Smooth muscle cell of the brain vasculature (primary cell): ENCODE results near the gene HAGHL.

Source experiments
- DNase-seq: peaks from one replicate; pipeline ENCODE4 v3.0.0-alpha.2; 2012; ENCODE audit warnings: low read depth, low spot score

The HAGHL gene

DNA sequence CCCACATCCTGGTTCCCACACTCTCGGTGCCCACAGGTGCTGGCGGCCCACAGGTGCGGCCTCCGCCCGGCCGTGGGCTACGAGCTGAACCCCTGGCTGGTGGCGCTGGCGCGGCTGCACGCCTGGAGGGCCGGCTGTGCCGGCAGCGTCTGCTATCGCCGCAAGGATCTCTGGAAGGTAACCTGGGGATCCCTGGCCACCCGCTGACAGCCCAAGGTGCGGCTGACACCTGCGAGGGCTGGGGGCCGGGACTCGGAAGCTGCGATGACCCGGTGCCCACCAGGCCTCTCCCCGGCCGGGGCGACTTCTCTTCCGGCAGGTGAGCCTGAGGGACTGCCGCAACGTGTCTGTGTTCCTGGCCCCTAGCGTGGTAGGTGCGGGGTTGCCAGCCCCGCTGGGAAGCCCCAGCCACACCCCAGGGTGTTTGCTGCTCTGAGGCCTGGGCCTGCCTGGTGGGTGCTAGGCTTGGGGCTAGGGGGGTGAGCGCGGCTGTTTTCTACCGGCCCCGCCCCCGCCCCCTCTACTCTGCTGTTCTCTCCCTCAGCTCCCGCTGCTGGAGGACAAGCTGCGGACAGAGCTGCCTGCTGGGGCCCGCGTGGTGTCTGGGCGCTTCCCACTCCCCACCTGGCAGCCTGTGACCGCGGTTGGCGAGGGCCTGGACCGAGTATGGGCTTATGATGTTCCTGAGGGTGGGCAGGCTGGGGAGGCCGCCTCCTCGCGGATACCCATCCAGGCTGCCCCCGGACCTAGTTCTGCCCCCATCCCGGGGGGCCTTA, 5.0 kb upstream of the HAGHL start:
- no peak for DNase-seq

DNA sequence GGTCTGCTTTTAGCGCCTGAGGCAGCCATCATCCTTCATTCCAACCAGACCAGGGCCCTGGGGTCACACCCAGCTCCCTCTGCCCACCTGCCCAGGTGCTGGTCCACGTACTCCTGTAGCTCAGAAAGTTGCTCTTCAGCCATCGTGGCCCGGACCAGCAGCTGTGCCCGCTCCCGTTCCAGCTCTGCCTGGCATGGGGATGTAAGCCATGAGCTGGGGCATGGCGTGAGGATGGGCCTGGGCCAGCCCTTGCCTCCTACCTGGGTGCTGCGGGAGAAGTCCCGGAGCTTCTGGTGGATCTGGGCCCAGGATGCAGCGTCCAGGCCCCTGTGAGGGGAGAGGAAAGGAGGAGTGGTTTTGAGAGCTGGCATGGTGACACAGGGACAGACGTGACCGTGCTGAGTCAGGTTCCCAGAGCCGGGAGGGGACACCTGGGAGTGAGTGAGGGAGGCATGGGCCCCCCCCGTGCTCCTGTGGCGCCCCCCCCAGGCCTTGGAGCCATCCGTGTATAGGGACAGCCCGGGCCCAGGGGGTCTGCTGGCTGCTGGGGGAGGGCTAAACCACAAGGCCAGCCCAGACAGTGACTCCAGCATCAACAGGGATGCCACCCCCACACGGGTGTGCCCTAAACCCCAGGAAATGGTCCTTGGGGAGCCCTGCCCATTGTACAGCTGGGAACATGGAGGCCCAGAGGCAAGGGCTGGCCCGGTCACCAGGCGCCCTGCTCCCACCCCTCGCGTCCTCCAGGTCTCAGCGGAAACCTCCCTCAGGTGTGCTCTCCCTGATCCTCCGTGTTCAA, 3.9 kb upstream of the HAGHL start:
- no peak for DNase-seq

DNA sequence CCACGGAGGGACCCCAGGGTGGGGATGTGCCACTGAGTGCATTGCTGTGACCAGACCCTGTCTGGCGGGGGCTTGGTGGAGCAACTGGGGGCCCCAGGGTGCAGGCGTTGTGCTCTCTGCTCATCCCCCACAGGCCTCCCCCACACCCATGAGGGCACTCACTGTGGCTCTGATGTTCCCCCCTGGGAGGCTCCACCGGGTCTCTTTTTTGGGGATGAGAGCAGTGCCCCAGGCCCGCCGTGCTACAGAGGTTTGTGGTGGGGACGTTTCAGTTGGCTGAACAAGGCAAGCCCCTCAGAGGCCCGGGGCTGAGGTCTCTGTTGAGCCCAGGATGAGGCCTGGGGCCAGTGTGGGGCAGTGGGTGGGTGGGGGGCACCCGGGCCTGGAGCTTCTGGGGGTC, 3.2 kb upstream of the HAGHL start:
- DNase-seq = no peak

DNA sequence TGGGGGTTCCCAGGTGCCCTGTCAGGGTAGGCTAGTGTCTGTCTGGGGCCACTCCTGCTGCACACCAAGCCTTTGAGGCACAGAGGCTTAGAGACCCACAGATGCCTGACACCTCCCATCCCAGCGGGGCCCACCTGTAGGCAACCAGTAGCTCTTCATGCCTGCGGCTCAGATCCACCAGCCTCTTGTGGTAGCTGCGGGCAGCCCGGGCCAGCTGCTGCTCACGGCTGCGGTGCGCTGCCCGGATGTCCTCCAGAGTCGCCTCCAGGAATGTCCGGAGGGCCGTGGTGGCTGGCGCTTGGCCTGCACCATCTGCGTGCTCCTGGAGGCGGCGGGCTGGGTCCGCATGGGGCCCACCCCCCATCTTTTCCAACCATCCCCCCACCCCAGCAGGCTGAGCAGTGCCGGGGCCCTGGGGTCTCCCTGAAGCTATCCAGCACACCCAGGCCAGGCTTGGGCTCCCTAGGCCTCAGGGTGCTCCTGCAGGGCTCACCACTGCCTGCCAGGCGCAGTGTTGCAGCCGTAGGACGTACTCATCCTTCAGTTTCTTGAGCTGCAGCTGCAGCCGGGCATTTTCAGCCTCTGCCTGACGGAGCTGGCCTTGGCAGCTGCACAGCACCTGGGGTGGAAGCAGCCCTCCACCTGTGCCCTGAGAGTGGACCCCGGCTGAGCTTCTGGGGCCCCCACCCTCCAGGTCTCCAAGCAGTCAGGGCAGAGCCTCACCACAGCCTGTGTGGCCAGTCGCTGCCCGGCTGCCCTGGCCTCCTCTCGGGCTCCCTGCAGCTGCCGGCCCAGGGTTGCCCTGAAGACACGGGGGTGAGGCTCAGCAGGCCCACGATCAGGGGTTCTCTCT, 2.5 kb upstream of the HAGHL start:
- DNase-seq = no peak

DNA sequence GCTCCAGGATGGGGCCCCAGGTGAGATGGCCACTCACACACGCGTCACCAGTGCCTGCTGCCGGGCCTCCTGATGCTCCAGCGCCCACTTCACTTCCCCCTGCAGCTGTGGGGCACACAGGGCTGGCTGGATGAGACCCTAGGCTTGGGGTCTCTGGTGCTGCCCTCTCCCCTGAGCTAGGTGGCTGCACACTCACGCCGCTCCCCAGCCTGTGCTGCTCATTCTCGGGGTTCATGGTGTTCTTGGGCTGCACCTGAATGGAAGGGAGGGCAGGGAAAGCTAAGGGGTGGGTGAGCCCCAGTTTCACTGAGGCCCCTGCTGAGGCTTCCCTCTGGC, 1.9 kb upstream of the HAGHL start:
- DNase-seq = no peak

DNA sequence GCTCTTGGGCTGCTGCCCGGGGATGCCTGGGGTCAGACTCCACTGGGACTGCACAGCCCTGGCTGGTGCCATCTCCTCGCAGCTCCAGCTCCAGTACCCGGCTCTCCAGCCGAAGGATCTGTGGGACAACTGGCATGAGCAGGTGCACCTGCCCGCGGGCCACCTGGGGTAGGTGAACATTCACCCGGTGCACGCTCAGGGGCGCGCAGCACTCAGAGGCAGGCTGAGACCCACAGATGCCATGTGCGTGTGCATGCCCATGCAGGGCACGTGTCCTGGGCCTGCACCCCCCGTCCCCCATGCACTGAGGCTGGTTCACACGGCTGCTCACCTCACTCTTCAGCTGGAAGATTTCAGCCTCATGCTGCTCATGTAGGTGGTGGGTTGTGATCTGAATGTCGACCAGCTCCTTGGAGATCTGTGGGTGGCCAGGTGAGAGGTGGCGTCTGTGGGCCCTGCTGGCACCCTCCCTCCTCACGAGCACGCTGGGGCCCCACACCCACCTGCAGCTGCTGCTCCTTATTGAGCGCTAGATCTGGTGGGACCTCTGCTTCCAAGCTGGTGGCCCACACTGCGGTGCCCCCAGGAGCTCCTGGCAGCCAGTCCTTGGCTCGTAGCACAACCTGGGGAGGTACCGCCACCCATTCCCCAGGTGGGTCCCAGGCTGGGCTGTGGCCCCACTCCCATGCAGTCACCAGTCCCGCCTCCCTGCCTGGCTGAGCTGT, 1.3 kb upstream of the HAGHL start:
- DNase-seq = no peak

DNA sequence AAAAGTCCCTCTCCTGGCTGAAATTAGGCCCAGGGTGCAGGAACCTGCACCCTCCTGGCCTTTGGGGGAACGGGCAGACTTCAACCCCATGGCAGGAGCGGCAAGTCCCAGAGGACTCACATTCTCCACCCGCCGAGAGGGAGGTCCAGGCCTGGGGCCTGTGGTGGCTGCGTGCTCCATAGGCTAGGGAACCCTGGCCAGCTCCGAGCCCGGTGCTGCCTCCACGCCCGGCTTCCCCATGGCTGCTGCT, 793 bp upstream of the HAGHL start:
- no peak for DNase-seq

DNA sequence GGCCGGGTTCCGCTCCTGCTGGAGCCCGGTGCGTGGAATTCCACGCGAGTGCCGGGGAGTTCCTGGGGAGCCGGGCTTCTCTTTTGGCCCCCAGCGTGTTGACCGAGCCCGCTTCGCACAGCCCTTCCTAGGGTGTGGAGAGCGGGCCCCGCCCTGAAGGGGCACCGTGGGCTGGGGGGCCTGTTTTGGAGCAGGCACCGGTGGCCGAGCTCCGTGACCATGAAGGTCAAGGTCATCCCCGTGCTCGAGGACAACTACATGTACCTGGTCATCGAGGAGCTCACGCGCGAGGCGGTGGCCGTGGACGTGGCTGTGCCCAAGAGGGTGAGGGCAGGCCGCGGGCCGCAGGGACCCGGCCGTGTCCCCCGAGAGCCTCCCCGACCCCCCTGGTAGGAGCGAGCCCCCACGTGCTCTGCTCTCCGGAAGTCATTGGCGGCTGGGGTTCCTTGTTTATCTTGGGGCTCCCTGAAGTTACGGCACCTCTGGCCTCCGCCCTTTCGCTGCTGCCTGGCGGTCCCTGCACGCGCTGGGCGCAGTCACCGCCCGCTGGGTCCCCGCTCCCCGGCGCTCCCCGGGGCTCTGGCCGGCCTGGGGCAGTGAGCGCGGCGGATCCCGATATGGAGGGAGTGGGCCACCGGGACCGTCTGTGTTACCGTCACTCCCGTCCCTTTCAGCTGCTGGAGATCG, 528 bp downstream of the HAGHL start:
- DNase-seq = no peak

DNA sequence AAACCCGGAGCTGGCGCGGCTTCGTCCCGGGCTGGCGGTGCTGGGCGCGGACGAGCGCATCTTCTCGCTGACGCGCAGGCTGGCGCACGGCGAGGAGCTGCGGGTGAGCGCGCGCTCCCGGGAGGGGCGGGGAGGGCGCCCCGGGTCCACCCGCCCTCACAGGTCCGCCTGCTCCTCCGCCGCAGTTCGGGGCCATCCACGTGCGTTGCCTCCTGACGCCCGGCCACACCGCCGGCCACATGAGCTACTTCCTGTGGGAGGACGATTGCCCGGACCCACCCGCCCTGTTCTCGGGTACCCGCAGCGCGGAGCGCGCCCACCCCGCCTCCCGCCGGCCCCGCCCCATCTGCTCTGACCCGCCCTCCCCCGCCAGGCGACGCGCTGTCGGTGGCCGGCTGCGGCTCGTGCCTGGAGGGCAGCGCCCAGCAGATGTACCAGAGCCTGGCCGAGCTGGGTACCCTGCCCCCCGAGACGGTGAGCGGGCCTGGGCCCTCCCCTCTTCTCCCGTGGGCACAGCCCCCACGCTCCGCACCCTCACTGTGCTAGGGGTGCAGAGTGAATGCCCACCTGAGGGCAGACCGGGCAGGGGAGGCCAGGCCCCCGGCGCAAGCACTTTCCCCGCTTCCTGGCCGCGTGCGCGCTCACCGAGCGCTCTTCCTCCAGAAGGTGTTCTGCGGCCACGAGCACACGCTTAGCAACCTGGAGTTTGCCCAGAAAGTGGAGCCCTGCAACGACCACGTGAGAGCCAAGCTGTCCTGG, 1.4 kb downstream of the HAGHL start:
- no peak for DNase-seq

DNA sequence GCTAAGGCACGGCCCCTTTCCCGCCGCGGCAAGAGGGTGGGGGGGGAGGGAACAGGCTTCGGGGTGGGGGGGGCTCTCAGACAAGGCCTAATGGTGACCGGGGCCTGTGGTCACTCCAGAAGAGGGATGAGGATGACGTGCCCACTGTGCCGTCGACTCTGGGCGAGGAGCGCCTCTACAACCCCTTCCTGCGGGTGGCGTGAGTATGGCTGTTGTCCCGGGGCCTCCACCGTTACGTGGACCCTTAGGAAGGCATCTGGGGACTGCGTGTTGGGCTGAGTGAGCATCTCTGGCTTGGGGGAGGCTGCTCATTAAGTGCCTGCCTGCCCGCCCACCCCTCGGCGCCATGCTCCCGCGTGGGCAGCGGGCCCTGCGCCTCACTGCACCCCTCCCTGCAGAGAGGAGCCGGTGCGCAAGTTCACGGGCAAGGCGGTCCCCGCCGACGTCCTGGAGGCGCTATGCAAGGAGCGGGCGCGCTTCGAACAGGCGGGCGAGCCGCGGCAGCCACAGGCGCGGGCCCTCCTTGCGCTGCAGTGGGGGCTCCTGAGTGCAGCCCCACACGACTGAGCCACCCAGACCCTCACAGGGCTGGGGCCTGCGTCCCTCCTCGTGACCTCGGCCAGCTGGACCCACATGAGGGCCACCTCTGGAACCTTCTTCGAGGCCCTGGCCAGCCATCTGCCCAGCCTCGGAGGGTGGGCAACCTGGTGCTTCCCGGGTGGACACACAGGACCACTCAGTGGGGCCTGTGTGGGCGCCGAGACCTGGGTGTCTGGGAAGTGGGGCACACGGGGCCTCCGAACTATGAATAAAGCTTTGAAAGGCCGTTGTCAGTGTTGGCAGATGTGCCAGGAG, 2.2 kb downstream of the HAGHL start:
- no peak for DNase-seq

DNA sequence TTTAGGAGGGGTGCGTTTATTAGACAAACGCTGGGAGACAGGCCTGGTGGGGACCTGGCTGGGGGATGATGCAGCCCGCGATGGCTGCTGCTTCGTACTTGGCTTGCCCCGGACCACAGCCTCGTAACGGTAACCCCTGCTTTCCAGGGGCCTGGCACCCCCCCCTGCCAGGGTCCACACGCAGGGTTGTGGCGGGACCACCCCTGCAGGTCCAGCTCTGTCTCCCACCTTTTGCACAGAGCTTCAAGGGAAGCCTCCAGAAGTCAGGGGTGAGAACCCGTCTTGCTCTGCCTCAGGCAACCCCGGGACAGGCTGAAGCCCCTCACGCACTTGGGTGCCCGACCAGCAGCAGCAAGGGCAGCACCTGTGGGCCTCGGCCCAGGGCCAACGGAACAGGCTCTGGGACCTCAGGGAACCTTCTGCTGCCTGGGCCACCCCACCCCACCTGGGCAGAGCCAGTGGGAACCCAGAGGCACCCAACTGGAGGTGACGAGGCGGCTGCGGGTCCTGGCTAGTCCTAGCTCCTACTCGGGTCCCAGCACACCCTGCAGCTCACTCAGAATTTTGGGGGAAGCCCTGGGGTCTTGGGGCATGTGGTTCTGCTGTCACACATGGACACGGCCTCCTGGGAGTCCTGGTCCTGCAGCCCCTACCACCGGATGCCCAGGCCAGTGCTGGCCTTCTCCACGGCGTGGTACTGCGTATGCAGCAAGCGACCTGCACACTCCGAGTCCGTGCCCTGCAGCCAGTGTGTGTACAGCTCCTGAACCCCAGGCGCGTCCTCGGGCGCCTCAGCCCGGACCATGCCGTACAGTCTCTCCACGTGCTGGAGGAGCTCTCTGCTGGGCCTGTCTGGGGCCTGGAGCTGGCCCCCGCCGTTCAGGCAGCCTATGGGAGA, 3.1 kb downstream of the HAGHL start:
- no peak for DNase-seq

DNA sequence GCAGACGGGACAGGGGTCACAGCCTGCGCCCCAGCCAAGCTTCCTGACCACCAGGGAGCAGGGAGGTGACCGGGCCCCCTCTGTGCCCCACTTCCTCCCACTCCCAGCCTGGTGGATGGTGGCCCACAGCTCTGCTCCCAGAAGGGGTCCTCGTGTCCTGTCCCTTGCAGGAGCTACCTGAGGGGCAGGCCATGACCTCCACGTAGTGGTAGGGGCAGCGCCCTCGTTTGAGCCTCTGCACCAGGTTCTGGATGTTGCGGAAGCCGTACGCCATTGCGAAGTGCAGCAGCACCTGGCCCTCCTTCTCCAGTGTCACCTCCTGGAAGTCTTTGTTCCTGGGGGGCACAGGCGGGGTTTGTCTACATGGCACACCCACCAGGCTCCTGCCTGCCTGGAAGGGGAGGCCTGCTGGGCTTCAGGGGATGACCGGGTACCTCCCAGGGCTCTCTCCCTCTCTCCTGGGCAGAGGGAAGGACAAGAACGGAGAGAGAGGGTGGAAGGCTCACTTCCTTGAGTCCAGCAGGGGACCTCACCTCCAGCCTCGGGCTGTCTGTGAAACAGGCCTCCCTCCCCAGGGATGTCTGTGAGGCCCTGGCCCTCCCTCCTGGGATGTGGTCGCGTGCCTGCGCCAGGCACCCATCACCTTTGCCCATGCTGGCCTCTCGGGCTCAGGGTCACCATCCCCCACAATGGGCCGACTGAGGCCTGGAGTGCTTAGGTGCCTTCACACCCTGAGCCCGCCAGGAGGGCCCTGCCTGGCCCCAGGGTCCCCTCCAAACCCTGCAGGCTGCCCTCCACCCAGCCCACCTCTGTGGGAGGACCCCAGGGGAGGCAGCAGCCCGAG, 4.0 kb downstream of the HAGHL start:
- no peak for DNase-seq

DNA sequence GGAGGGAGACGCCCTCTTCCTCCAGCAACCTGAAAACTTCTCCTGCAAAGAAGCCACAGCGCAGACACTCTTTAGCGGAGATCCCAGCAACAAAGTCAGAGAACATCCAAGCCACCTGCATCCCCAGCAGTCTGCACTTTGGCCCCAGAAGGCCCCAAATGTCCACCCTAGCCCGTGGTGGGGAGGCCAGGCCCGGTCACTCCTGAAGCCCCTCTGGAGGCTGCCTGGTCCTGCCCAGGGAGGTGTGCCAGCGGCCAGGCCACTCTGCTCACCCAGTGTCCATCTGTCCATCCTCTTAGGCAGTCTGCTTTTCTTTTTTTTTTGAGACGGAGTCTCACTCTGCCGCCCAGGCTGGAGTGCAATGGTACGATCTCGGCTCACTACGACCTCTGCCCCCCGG, 5.4 kb downstream of the HAGHL start:
- no peak for DNase-seq

DNA sequence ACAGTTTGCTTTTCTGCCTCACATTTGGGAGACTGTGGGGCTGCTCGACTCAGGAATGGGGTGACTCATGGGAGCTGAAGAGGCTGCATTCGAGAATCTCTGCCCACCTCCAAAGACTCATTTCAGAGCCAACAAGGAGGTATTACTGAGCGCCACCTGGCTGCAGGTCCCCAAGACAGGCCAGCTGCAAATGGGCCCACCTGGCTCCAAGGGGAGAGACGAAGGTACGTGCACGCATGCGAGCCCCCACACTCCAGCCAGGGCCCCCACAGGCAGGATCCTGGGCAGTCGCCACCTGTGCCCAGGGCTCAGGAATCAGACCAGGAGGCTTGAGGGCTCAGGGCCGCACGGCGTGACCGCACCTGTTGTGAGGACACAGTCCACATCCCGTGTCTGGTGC, 6.0 kb downstream of the HAGHL start:
- DNase-seq = no peak

DNA sequence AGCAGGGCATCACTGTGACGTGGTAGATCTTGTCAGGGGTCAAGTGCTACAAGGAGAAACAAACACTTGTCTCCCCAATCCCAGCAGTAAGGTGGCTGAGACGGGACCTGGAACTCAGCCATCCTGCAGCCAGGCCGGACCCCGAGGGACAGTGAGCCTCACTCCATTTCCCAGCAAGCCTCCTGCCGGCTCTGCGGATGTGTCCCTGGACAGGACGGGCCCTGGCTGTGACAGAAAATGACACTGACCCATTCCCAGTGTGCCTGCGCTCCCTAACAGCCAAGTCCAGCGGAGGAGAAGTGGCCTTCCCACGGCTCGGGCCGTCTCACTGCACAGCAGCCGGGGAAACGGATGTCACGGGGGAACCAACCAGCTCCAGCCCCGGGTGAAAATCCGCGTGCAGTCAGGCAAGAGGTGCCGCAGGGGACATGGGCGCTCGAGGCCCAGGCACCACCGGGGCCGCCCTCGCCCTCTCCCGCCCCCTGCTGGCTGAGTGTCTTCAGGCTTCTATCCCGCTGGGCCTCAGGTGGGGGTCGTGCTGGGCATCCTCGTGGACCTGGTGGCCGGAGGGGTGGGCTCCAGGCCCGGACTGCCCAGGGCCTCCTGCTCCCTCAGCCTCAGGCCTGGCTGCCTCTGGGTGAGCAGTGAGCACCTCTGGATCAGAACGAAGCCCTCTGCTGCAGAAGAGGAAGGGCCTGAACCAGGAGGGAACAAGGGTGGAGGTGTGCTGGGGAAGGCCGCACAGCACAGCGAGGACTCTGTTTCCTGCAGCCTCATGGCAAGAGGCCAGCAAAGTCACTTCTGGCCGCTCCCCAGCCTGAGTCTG, 6.7 kb downstream of the HAGHL start:
- no peak for DNase-seq

DNA sequence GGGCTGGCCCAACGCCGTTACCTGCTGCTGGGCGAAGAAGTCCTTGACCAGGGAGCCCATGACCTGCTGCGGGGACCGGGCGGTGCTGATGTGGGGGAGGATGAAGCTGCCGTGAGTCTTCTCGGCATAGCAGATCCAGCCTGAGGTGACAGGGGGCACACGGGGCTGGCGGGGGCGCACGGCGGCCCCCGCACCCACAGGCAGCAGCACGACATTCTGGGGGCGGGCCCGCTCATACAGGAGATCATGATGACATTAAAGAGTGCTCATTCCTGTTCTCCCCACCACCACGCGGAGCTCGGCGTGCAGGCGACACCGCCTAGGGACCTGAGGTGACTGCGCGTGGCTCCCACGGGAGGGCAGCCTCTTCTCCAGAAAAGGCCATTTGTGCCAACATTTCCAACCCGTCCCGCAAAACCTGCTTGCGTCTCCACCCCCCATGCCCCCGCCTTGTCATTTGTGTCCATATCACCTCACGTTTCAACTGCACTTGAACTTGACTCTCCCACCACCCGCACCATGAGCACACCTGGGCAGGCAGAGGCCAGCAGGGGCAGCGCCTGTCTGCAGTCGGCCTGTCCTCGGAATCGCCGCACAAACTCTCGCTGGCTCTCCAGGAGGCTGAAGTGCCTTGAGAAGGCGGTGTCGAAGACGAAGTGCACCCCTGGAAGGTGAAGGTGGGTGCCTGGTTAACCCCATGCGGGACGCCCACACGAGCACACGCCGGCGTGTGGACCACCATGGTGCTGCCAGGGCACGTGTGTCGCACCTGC, 7.5 kb downstream of the HAGHL start:
- no peak for DNase-seq
